ENCODE results near the gene CLRN1. TPM values are rescaled to one million over a fixed set of nuclear protein-coding genes. Genes with fewer than 3 reads are reported as not detected.
A peak's percentile ranks its signal among the peaks of the same experiment; 100 is the strongest.

The CLRN1 gene
- total RNA-seq, 1 donor = not detected

DNA sequence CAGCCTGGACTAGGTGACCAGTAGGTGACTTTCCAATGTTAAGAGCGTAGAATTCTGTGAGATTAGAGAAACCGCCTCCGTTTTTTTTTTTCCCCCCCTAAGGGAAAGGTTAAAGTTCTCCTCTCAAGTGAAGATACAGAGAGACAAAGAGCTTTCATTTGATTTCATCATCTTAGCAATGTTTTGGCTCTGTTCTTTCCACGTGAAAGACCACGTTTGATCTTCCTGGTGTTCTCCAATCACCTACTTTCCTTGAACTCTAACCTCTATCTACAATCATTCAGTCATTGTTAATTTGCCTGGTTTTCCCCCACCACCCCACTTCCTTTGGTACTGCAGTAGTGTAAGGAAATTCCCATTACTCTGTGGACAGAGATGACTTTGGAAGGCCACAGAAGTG lies 36.9 kb upstream of the CLRN1 start:
- H3K36me3 ChIP-seq (ENCODE audit: insufficient read depth, low read length) = no peaks in the 10 kb centered on the region
- H4K20me1 ChIP-seq (ENCODE audit: insufficient read depth, low read length) = no peaks in the 10 kb centered on the region
- H2AFZ ChIP-seq (ENCODE audit: low read length) = no peak overlapping the region
- no peaks in the 10 kb centered on the region for H3K79me2 ChIP-seq (ENCODE audit: insufficient read depth, low read length)
- no peaks in the 10 kb centered on the region for H3K9me3 ChIP-seq (ENCODE audit: low read depth, low read length)
- peaks cover 6% of the 10 kb centered on the region for H3K27me3 ChIP-seq (ENCODE audit: insufficient read depth, low read length)
- H3K4me2 ChIP-seq (ENCODE audit: insufficient read depth, low read length) = no peak overlapping the region
- no peak for TF ChIP-seq CTCF (IDR thresholded peaks at IDR 0.05; ENCODE audit: extremely low read depth, low read depth, low read length)
- DNase-seq (ENCODE audit: insufficient read length, low spot score, missing footprints) = no peak
- no peak overlapping the region for H3K4me3 ChIP-seq (ENCODE audit: insufficient read depth, low read length)
- H3K4me1 ChIP-seq (ENCODE audit: insufficient read depth, low read length) = no peaks in the 10 kb centered on the region
- H3K27ac ChIP-seq (ENCODE audit: low read depth, low read length) = no peak overlapping the region

DNA sequence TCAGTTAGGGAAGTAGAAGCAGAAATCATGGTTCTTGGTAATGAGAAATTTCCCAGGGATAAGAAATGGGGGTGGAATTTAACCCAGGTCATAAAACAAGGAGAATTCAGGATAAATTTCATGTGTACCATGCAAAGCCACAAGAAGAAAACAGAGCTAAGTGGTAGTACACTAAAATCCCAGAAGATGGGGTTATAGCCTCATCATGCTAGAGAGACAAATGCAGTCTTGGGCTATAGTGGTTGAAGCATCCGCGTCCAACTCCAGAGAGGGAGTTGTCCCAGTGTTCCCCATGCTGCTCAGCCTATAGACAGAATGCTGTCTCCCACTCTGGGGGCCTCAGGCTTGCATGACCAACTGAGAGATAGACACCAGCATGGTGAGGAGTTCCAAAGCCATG lies 36.2 kb upstream of the CLRN1 start:
- Histone ChIP-seq H3K27me3 (ENCODE audit: insufficient read depth, low read length) (peaks cover 6% of the 10 kb centered on the region), H4K20me1 (ENCODE audit: insufficient read depth, low read length) (no peaks in the 10 kb centered on the region), H3K27ac (ENCODE audit: low read depth, low read length) (no peak overlapping the region), H3K79me2 (ENCODE audit: insufficient read depth, low read length) (no peaks in the 10 kb centered on the region), H2AFZ (ENCODE audit: low read length) (no peak overlapping the region), H3K4me1 (ENCODE audit: insufficient read depth, low read length) (no peaks in the 10 kb centered on the region), H3K4me3 (ENCODE audit: insufficient read depth, low read length) (no peak overlapping the region), H3K9me3 (ENCODE audit: low read depth, low read length) (no peaks in the 10 kb centered on the region), H3K4me2 (ENCODE audit: insufficient read depth, low read length) (no peak overlapping the region), H3K36me3 (ENCODE audit: insufficient read depth, low read length) (no peaks in the 10 kb centered on the region)
- DNase-seq (ENCODE audit: insufficient read length, low spot score, missing footprints) = peak; percentile 32
- TF ChIP-seq CTCF (IDR thresholded peaks at IDR 0.05; ENCODE audit: extremely low read depth, low read depth, low read length) = peak; percentile 63

DNA sequence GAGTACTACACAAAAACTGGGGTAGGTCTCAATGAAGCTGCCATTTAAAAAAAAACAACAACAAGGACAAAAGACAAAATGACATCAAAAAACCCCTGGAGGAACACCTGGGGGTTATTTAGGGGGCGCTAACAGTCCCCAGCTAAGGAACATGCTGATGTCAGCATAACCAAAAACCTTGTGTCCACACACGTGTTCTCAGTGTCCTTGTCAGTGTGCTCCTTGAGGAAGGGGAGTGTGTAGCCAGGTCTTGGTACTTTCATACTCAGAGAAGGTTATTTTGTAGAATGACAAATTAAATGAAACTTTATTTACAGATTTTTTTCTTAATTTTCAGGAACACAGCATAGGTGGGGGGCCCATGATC lies 31.2 kb upstream of the CLRN1 start:
- no peak for TF ChIP-seq CTCF (IDR thresholded peaks at IDR 0.05; ENCODE audit: extremely low read depth, low read depth, low read length)

DNA sequence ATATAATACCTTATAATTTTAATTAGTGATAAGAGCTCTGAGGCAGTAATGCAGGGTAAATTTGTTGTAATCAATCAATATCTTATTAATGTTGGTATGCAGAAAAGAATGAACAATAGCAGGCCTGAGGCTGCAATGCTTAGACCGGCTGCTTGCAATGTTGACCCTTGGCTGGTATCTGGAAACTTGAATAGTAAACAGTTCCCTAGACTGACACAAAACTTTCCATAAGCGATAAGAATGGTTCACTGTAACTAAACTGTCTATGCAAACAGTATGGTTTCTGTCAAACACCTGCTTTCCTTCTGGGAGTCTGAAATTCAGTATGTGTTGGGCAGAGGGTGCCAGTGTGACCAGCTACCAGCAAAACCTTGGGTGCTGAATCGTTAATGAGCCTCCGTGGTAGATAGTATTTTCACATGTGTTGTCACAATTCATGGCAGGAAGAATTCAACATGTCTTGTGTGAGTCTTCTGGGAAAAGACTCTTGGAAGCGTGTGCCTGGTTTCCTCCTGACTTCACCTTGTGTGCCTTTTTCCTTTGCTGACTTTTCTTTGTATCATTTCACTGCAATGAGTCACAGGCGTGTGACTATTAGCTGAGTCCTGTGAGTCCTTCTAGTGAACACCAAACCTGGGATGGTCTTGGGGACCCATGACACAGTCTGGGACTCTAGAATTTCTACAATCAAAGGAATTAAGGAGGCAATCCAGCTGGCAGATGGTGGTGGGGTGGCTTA lies 30.7 kb upstream of the CLRN1 start:
- no peaks in the 10 kb centered on the region for H3K4me1 ChIP-seq (ENCODE audit: insufficient read depth, low read length)
- H3K36me3 ChIP-seq (ENCODE audit: insufficient read depth, low read length) = no peaks in the 10 kb centered on the region
- H4K20me1 ChIP-seq (ENCODE audit: insufficient read depth, low read length) = no peaks in the 10 kb centered on the region
- no peak for TF ChIP-seq CTCF (IDR thresholded peaks at IDR 0.05; ENCODE audit: extremely low read depth, low read depth, low read length)
- no peak overlapping the region for H3K4me2 ChIP-seq (ENCODE audit: insufficient read depth, low read length)
- no peaks in the 10 kb centered on the region for H3K79me2 ChIP-seq (ENCODE audit: insufficient read depth, low read length)
- H2AFZ ChIP-seq (ENCODE audit: low read length) = no peak overlapping the region
- no peak overlapping the region for H3K4me3 ChIP-seq (ENCODE audit: insufficient read depth, low read length)
- no peak for DNase-seq (ENCODE audit: insufficient read length, low spot score, missing footprints)
- H3K27me3 ChIP-seq (ENCODE audit: insufficient read depth, low read length) = peaks cover 6% of the 10 kb centered on the region
- no peak overlapping the region for H3K27ac ChIP-seq (ENCODE audit: low read depth, low read length)
- H3K9me3 ChIP-seq (ENCODE audit: low read depth, low read length) = no peaks in the 10 kb centered on the region

More for the DNA sequence above, 31.2 kb upstream of the CLRN1 start:
- H4K20me1 ChIP-seq (ENCODE audit: insufficient read depth, low read length) = no peaks in the 10 kb centered on the region
- no peak overlapping the region for H3K4me3 ChIP-seq (ENCODE audit: insufficient read depth, low read length)
- H3K27ac ChIP-seq (ENCODE audit: low read depth, low read length) = no peak overlapping the region
- no peaks in the 10 kb centered on the region for H3K4me1 ChIP-seq (ENCODE audit: insufficient read depth, low read length)
- H3K4me2 ChIP-seq (ENCODE audit: insufficient read depth, low read length) = no peak overlapping the region
- H3K9me3 ChIP-seq (ENCODE audit: low read depth, low read length) = no peaks in the 10 kb centered on the region
- no peak overlapping the region for H2AFZ ChIP-seq (ENCODE audit: low read length)
- no peaks in the 10 kb centered on the region for H3K36me3 ChIP-seq (ENCODE audit: insufficient read depth, low read length)
- peaks cover 6% of the 10 kb centered on the region for H3K27me3 ChIP-seq (ENCODE audit: insufficient read depth, low read length)
- H3K79me2 ChIP-seq (ENCODE audit: insufficient read depth, low read length) = no peaks in the 10 kb centered on the region
- no peak for DNase-seq (ENCODE audit: insufficient read length, low spot score, missing footprints)
